Measurements from ENCODE around the gene SLF2. TPM values are rescaled to one million over a fixed set of nuclear protein-coding genes. Genes with fewer than 3 reads are reported as not detected.

Gene SLF2
- total and polyA plus RNA-seq, 9 donors, result 19.6 to 81.9 (median 40.3) TPM

GRCh38 chr10:100997360-100998182 lies 84.8 kb downstream of the SLF2 start:
- Histone ChIP-seq H3K9me3 (no peaks in the 10 kb centered on the region), H3K27me3 (no peaks in the 10 kb centered on the region), H3K36me3 (no peaks in the 10 kb centered on the region), H3K27ac (peak overlapping the region; percentile 99 to 100), H3K4me3 (peak overlapping the region; percentile 93), H3K4me1 (ENCODE audit: insufficient read depth) (peaks cover 15% of the 10 kb centered on the region)
- intact Hi-C loops (cut with DNase I), result loop anchor here in 1 of 4 donors (5.0 kb wide), 1 partner anchor 65 kb away; the partner anchor contains the start of gene KAZALD1
- TF ChIP-seq CTCF (IDR thresholded peaks at IDR 0.05), result peak; percentile 67 to 91 (median 89)
- no peak for TF ChIP-seq EP300 (IDR thresholded peaks at IDR 0.05)
- 0 to 1% (median 1%) methylated on average over 38 to 66 of the region's 66 CpGs for WGBS, 3 donors
- peak; percentile 74 to 86 (median 83) for DNase-seq

GRCh38 chr10:100998183-100998990 lies 85.6 kb downstream of the SLF2 start:
- H3K36me3 ChIP-seq, result no peaks in the 10 kb centered on the region
- H3K9me3 ChIP-seq, result no peaks in the 10 kb centered on the region
- no peak for TF ChIP-seq POLR2A (IDR thresholded peaks at IDR 0.05)
- no peaks in the 10 kb centered on the region for H3K27me3 ChIP-seq
- DNase-seq, result peak; percentile 86 to 93 (median 92)
- H3K27ac ChIP-seq, result peak overlapping the region; percentile 99 to 100
- WGBS, 3 donors, result 0 to 1% (median 1%) methylated on average over 23 to 25 of the region's 25 CpGs
- H3K4me3 ChIP-seq, result peak overlapping the region; percentile 93
- H3K4me1 ChIP-seq (ENCODE audit: insufficient read depth), result peaks cover 16% of the 10 kb centered on the region
- intact Hi-C loops (cut with DNase I), result loop anchor here in 1 of 4 donors (5.0 kb wide), 1 partner anchor 64 kb away; the partner anchor contains the start of gene KAZALD1

DNA sequence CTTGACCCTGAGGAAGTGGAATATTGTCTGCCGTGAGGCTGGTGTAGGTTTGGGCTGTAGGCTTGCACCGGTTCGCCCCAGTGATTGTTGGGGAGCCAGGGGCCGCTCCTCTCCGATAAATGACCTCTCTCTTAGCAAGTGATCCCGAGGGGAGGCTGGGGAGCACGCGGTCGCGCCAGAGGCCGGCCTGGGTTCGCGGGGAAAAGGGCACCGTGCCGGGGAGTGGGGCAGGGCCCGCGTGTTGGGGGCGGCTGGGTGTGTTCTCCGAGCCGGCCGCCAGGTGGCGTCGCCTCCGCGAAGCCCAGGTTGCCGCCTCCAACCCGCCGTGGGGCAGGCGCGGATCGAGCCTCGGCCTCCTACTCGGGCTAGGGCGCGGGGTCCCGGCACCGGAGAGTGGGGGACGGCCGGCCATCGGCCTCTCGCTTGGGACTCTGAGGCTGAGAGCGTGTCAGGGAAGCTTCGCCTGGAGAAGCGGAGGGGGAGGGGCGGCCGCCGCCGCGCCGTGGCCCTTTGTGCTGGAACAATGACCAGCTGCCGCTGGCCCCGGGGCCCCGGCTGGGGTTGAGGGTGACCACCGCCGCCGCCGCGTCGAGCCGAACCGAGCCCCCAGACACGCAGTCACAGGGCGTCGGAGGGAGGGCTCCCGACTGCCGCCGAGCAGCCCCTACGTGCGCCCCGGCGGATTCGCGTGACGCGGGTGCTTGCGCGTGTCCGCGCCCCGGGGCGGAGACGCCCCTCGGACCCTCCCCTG lies 86.4 kb downstream of the SLF2 start:
- Histone ChIP-seq H3K9me3 (no peaks in the 10 kb centered on the region), H3K4me1 (ENCODE audit: insufficient read depth) (peaks cover 16% of the 10 kb centered on the region), H3K4me3 (peak overlapping the region; percentile 93), H3K27me3 (no peaks in the 10 kb centered on the region), H3K36me3 (no peaks in the 10 kb centered on the region), H3K27ac (peak overlapping the region; percentile 99 to 100)
- peak; percentile 86 to 92 (median 88) for DNase-seq
- WGBS, 3 donors, result 0% methylated on average over 52 to 83 of the region's 83 CpGs
- intact Hi-C loops (cut with DNase I), result loop anchor here in 1 of 4 donors (5.0 kb wide), 1 partner anchor 63 kb away; the partner anchor contains the start of gene KAZALD1
- TF ChIP-seq EP300 (IDR thresholded peaks at IDR 0.05) (no peak), CTCF (IDR thresholded peaks at IDR 0.05) (peak; percentile 95 to 99 (median 98)), POLR2A (IDR thresholded peaks at IDR 0.05) (peak; percentile 97)

DNA sequence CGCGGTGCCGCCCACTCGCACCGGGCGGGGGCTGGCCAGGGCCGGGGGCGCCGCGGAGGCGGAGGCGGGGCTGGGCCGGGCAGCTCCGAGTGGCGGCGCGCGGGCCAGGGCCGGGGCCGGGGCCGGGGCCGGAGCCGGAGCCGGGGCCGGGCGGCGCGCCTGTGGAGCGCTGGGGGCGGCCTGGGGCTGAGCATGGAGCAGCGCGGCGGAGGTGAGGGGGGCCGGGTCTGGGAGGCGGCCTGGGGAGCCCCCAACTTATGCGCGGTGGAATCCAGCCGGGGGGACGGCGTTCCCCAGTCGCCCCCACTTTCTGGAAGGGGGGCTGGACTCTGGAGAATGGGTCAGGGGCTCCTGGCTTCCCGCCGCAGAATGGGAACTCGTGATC lies 87.0 kb downstream of the SLF2 start, which contains the start of gene LZTS2:
LZTS2 (plus strand) TSS at position 67 of the 385 bp plus-strand sequence. CDS start 2,731 bp downstream, outside the sequence.
- intact Hi-C loops (cut with DNase I), result loop anchor here in 1 of 4 donors (5.0 kb wide), 1 partner anchor 63 kb away; the partner anchor contains the start of gene KAZALD1
- H3K9me3 ChIP-seq, result no peaks in the 10 kb centered on the region
- 0 to 1% (median 0%) methylated on average over 20 to 44 of the region's 44 CpGs for WGBS, 3 donors
- H3K36me3 ChIP-seq, result no peaks in the 10 kb centered on the region
- no peaks in the 10 kb centered on the region for H3K27me3 ChIP-seq
- DNase-seq, result peak in 1 of 5 donors; percentile 75
- H3K4me1 ChIP-seq (ENCODE audit: insufficient read depth), result peaks cover 16% of the 10 kb centered on the region
- peak within 1 kb of the TSS; percentile 93 for H3K4me3 ChIP-seq
- H3K27ac ChIP-seq, result peak within 1 kb of the TSS; percentile 99 to 100
- TF ChIP-seq POLR2A (IDR thresholded peaks at IDR 0.05), result no peak
- no peak for TF ChIP-seq EP300 (IDR thresholded peaks at IDR 0.05)
- TF ChIP-seq CTCF (IDR thresholded peaks at IDR 0.05), result no peak
